Measurements from ENCODE around the gene ACOT11.

Gene ACOT11

GRCh38 chr1:54652168-54652567 is 104.1 kb downstream of the ACOT11 start:
- DNase-seq: no peak

- no peak for DNase-seq
Observed at GRCh38 chr1:54653036-54653435, 105.0 kb downstream of the ACOT11 start.

GRCh38 chr1:54658164-54658913 is 110.3 kb downstream of the ACOT11 start:
- no peak for DNase-seq
